ENCODE measurements around the gene PRELID2. TPM values are rescaled to one million over a fixed set of nuclear protein-coding genes. Genes with fewer than 3 reads are reported as not detected.

Gene PRELID2
- total RNA-seq, 6 donors from 2014 or later: 3.2 to 13.7 (median 6.5) TPM

DNA sequence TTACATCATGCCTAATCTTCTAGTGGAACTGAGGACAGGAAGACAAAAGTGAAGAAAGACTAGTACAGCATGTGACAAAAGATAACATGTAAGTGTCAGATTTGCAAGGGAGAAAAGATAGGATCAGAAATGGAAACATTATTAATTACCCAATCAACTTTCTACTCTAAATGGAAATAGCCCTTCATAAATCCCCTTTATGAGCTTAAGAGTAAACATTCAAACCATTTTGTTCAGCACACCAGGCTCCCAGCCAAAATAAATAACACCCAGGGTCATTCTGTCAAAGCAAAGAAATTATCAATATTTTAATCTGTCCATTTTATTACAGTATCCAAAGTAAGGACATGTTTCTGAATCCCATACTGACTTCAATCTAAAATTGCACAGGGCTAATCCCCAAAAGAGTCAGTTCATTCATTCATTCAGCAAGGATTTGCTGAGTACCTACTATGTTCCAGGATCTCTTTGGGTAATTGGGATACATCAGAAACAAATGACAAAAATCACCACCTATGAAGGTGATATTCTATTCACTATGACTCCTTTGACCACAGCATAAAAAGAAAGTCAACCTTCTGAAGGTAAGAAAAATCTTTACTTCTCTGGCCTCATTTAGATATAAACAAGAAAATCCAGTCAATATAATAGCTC lies 5.3 kb downstream of the PRELID2 start:
- TF ChIP-seq POLR2A (IDR thresholded peaks at IDR 0.05) (no peak), EP300 (IDR thresholded peaks at IDR 0.05) (no peak), POLR2AphosphoS5 (IDR thresholded peaks at IDR 0.05) (no peak)
- TF ChIP-seq, protein P1, sequence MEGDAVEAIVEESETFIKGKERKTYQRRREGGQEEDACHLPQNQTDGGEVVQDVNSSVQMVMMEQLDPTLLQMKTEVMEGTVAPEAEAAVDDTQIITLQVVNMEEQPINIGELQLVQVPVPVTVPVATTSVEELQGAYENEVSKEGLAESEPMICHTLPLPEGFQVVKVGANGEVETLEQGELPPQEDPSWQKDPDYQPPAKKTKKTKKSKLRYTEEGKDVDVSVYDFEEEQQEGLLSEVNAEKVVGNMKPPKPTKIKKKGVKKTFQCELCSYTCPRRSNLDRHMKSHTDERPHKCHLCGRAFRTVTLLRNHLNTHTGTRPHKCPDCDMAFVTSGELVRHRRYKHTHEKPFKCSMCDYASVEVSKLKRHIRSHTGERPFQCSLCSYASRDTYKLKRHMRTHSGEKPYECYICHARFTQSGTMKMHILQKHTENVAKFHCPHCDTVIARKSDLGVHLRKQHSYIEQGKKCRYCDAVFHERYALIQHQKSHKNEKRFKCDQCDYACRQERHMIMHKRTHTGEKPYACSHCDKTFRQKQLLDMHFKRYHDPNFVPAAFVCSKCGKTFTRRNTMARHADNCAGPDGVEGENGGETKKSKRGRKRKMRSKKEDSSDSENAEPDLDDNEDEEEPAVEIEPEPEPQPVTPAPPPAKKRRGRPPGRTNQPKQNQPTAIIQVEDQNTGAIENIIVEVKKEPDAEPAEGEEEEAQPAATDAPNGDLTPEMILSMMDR (IDR thresholded peaks at IDR 0.05): no peak
- Histone ChIP-seq H3K27ac (no peak overlapping the region), H3K36me3 (no peaks in the 10 kb centered on the region), H3K4me3 (no peak overlapping the region), H3K27me3 (no peaks in the 10 kb centered on the region), H3K4me1 (peaks cover 9 to 27% (median 16%) of the 10 kb centered on the region in 4 donors), H3K9me3 (no peaks in the 10 kb centered on the region)
- ATAC-seq (ENCODE audit: low FRiP score in 2 of 2): no peak
- no peak for DNase-seq

DNA sequence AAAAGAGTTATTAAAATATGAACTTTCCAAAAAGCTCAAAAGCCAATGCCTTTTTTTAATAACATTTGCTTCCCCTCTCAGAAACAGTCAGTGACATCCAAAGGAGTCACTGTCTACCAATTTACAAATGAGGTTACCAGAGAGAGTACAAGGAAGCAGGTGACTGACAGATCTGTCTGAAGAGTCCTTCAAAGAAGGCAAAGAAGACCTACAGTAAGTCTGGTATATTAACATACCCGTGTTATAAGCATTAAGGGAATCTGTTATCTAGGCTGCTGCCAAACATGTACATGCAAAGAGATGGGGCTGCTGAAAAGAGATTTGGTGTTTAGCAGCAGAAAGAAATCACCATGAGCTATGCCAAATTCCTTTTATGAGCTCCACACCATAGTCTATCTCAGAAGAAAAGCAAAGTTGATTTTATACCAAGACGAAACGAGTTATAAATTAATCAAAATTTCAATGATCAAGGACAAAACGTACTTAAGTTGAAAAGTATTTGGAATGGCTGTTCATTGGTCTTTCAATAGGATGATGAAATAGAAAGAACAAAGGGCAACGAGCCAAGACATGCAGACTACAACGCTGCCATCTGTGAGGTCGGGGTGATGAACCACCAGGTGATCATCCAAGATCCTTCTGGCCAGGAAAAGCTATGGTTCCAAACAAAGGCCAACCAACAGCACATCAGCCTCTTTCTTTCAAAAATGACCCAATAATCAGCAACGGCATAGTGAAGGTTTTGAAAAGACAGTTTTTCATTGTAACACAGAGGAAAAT lies 8.1 kb downstream of the PRELID2 start:
- Histone ChIP-seq H3K36me3 (no peaks in the 10 kb centered on the region), H3K27me3 (no peaks in the 10 kb centered on the region)
- 57 to 61% methylated on average over 8 of the region's 8 CpGs for WGBS, 2 donors

DNA sequence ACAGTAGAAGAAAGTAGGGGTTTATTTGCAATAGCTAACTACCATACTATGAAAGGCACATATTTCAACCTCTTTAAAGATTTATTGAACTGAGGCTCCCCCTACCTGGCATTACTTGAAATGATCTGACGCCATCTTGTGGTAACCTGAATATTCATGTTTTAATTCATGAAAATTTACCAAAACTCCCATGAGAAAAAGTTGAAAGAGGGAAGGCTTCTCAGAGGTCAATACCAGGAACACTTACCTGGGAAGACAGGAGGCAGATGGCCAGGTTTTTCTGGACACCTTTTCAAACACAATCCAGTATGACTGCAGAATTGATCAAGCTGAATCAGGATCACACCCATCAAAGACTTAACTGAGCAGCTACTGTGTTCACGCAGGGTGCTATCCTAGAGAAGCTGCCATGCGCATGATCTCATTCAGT lies 9.4 kb downstream of the PRELID2 start:
- H3K36me3 ChIP-seq: no peaks in the 10 kb centered on the region
- ATAC-seq (ENCODE audit: low FRiP score in 2 of 2): peak in 1 of 2 donors; percentile 68
- H3K4me1 ChIP-seq: peaks cover 2 to 17% (median 10%) of the 10 kb centered on the region in 4 donors
- 60 to 67% methylated on average over 3 of the region's 3 CpGs for WGBS, 2 donors
- no peaks in the 10 kb centered on the region for H3K27me3 ChIP-seq
- no peak for DNase-seq
- H3K27ac ChIP-seq: no peak overlapping the region
- TF ChIP-seq, protein P1 (IDR thresholded peaks at IDR 0.05): peak in 5 of 6 experiments; percentile 46 to 72 (median 62)
- no peak for TF ChIP-seq POLR2A (IDR thresholded peaks at IDR 0.05)
- H3K9me3 ChIP-seq: no peaks in the 10 kb centered on the region
- H3K4me3 ChIP-seq: no peak overlapping the region

More for the DNA sequence above, 8.1 kb downstream of the PRELID2 start:
- Histone ChIP-seq H3K4me1 (peaks cover 6 to 20% (median 14%) of the 10 kb centered on the region in 4 donors), H3K27ac (no peak overlapping the region), H3K9me3 (no peaks in the 10 kb centered on the region), H3K4me3 (no peak overlapping the region)
- no peak for DNase-seq
- ATAC-seq (ENCODE audit: low FRiP score in 2 of 2): no peak
- TF ChIP-seq EP300 (IDR thresholded peaks at IDR 0.05) (no peak), POLR2A (IDR thresholded peaks at IDR 0.05) (no peak), POLR2AphosphoS5 (IDR thresholded peaks at IDR 0.05) (no peak)
- TF ChIP-seq, protein P1 (IDR thresholded peaks at IDR 0.05): no peak

DNA sequence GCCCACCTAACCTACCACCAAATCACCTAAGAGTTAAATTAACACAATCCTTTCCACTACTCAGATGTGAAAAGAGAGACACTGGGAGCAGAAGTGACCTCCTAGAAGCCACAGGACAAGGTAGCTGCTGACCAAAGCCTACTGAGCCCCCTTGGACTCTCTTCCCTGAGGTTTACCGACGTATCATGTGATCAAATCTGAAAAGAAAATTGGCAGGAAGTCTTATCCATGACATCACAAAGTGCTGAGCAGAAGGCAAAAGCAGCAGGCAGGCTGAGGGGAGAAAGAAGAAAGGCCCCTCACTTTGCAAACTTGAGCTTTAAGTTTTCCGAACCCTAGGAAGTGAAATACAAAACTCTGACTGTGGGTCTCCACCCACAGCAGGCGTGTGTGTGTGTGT lies 11.1 kb downstream of the PRELID2 start:
- no peaks in the 10 kb centered on the region for H3K9me3 ChIP-seq
- 42 to 55% methylated on average over 4 of the region's 4 CpGs for WGBS, 2 donors
- no peaks in the 10 kb centered on the region for H3K27me3 ChIP-seq
- H3K4me1 ChIP-seq: peaks cover 0 to 5% (median 3%) of the 10 kb centered on the region in 4 donors
- ATAC-seq (ENCODE audit: low FRiP score in 2 of 2): no peak
- no peaks in the 10 kb centered on the region for H3K36me3 ChIP-seq
- TF ChIP-seq EP300 (IDR thresholded peaks at IDR 0.05): no peak
- no peak for TF ChIP-seq POLR2AphosphoS5 (IDR thresholded peaks at IDR 0.05)
- TF ChIP-seq POLR2A (IDR thresholded peaks at IDR 0.05): no peak
- TF ChIP-seq, protein P1 (IDR thresholded peaks at IDR 0.05): no peak
- DNase-seq: no peak
- H3K27ac ChIP-seq: no peak overlapping the region
- H3K4me3 ChIP-seq: no peak overlapping the region

Data from upper lobe of left lung (tissue), 6 donors.